GM12878 (cell line): ENCODE measurements around the gene MAGI3. TPM values are rescaled to one million over a fixed set of nuclear protein-coding genes. Genes with fewer than 3 reads are reported as not detected.

ENCODE experiments used
- ATAC-seq: fragments of 200-7000 bp; cut with Tn5 transposase; 3 replicates; pipeline ENCODE4 v1.9.1; 2020; ENCODE audit warnings: mild to moderate bottlenecking, moderate library complexity
- BruUV-seq: library from RNA; stranded (reverse); fragments of 400-500 nt; replicated peaks from 2 replicates; lab custom pipeline; 2021; lab: Mats Ljungman, UMichigan
- CTCF ChIA-PET: fragments of 300-600 bp; sonication (Branson Sonifier 250); formaldehyde crosslinking; extraction: SDS; loops from one replicate; lab custom pipeline; 2021; ENCODE audit warnings: inconsistent platforms; lab: Yijun Ruan, JAX
- POLR2A ChIA-PET: fragments of 350-600 bp; formaldehyde crosslinking; extraction: SDS; loops from one replicate; lab custom pipeline; 2021; ENCODE audit warnings: inconsistent platforms; lab: Charles Lee
- RAD21 ChIA-PET: fragments of 300-600 bp; sonication (Branson Sonifier 250); formaldehyde crosslinking; loops from one replicate; lab custom pipeline; 2023; ENCODE audit warnings: antibody characterized with exemption; ENCODE audit not compliant: unreplicated experiment; lab: Charles Lee
- SMC1A ChIA-PET: fragments of 300-600 bp; sonication (Branson Sonifier 250); formaldehyde crosslinking; loops from one replicate; lab custom pipeline; 2023; ENCODE audit not compliant: unreplicated experiment, uncharacterized antibody; lab: Charles Lee
- DNase-seq: peaks from one replicate; pipeline ENCODE4 v3.0.0-alpha.2; 2011; ENCODE audit warnings: low read depth, low spot score
- FAIRE-seq: peaks from 3 replicates; lab custom pipeline; 2011; peaks lifted over from hg19 to GRCh38; lab: Jason Lieb, UNC
- H2AFZ ChIP-seq: 2 replicates; pipeline ENCODE4 v1.6.0; 2011; ENCODE audit warnings: low read depth, low read length, control low read depth; ENCODE audit not compliant: control insufficient read depth
- H3K27ac ChIP-seq: 2 replicates; pipeline ENCODE4 v1.5.1; 2011; ENCODE audit warnings: control low read depth; ENCODE audit not compliant: control insufficient read depth, insufficient read depth
- H3K27me3 ChIP-seq, 2 experiments: replicated peaks in 1 of 2; 2 replicates each; pipeline versions ENCODE4 v1.6.0 to v1.6.1; 2011; ENCODE audit warnings: low read length in 1 of 2; ENCODE audit not compliant: control insufficient read depth in 2 of 2, insufficient read depth in 2 of 2
- H3K36me3 ChIP-seq, 2 experiments: 2 replicates each; pipeline ENCODE4 v1.5.1; 2011; ENCODE audit warnings: low read length in 1 of 2; ENCODE audit not compliant: control insufficient read depth in 2 of 2, insufficient read depth in 2 of 2
- H3K4me1 ChIP-seq: 2 replicates; pipeline ENCODE4 v1.6.1; 2011; ENCODE audit warnings: mild to moderate bottlenecking, low read length, moderate library complexity, mixed read lengths; ENCODE audit not compliant: control insufficient read depth, insufficient read depth
- H3K4me2 ChIP-seq: 2 replicates; pipeline ENCODE4 v1.6.0; 2011; ENCODE audit warnings: control low read depth; ENCODE audit not compliant: control insufficient read depth, insufficient read depth
- H3K4me3 ChIP-seq: fragments of 200-600 bp; sonication (generic); 2 replicates; pipeline ENCODE4 v1.5.1; 2016
- H3K79me2 ChIP-seq: 2 replicates; pipeline ENCODE4 v1.6.0; 2011; ENCODE audit warnings: low read length; ENCODE audit not compliant: control insufficient read depth, insufficient read depth
- H3K9ac ChIP-seq: 2 replicates; pipeline ENCODE4 v1.8.0; 2011; ENCODE audit warnings: low read length, control low read depth, mixed read lengths; ENCODE audit not compliant: control insufficient read depth, insufficient read depth
- H3K9me3 ChIP-seq: replicated peaks from 3 replicates; pipeline ENCODE4 v1.5.1; 2011; ENCODE audit warnings: mild to moderate bottlenecking, low read length; ENCODE audit not compliant: control insufficient read depth, insufficient read depth
- H4K20me1 ChIP-seq: 2 replicates; pipeline ENCODE4 v1.6.0; 2011; ENCODE audit not compliant: control insufficient read depth, insufficient read depth
- ASH2L ChIP-seq: fragments of 300-600, 200-600 bp; sonication (generic); IDR thresholded peaks from 2 replicates; pipeline ENCODE4 v1.6.1; 2017; ENCODE audit warnings: low read depth, mild to moderate bottlenecking, borderline replicate concordance
- CBFB ChIP-seq: IDR thresholded peaks from 2 replicates; pipeline ENCODE4 v1.6.1; 2016; ENCODE audit warnings: antibody characterized with exemption, low read depth
- CBX5 ChIP-seq: sonication (generic); IDR thresholded peaks from 2 replicates; pipeline ENCODE4 v1.6.1; 2016; ENCODE audit warnings: low read depth, moderate library complexity, mild to moderate bottlenecking, inconsistent platforms
- EP300 ChIP-seq, 2 experiments: fragments of 150-350 bp in 1 of 2; IDR thresholded peaks; 2 replicates each; pipeline ENCODE4 v1.6.1; 2011 to 2012; ENCODE audit warnings: low read depth in 2 of 2, low read length in 2 of 2, borderline replicate concordance in 1 of 2, improper control_type of control experiment in 1 of 2, inconsistent platforms in 1 of 2; ENCODE audit not compliant: control insufficient read depth in 1 of 2
- MAX ChIP-seq: IDR thresholded peaks from 2 replicates; pipeline ENCODE4 v1.6.1; 2012; ENCODE audit warnings: low read depth, low read length, improper control_type of control experiment
- MLLT1 ChIP-seq: fragments of 450-650 bp; IDR thresholded peaks from 2 replicates; pipeline ENCODE4 v1.6.1; 2016; ENCODE audit warnings: mild to moderate bottlenecking
- NR2F1 ChIP-seq: fragments of 450-650 bp; conservative IDR thresholded peaks from 2 replicates; pipeline ENCODE4 v1.6.1; 2017; ENCODE audit warnings: mild to moderate bottlenecking
- SIX5 ChIP-seq: IDR thresholded peaks from 2 replicates; pipeline ENCODE4 v1.6.1; 2011; ENCODE audit warnings: mild to moderate bottlenecking, low read depth, low read length, moderate library complexity; ENCODE audit not compliant: severe bottlenecking
- SREBF1 ChIP-seq: IDR thresholded peaks from 2 replicates; pipeline ENCODE4 v1.6.1; 2012; ENCODE audit warnings: mild to moderate bottlenecking, low read length
- SUZ12 ChIP-seq: fragments of 200-600 bp; sonication (generic); IDR thresholded peaks from one replicate; pipeline ENCODE4 v1.6.1; 2018; ENCODE audit warnings: antibody characterized with exemption, mild to moderate bottlenecking; ENCODE audit not compliant: unreplicated experiment
- TARDBP ChIP-seq: IDR thresholded peaks from 2 replicates; pipeline ENCODE4 v1.6.1; 2016; ENCODE audit warnings: borderline replicate concordance
- ZBTB40 ChIP-seq: fragments of 450-650 bp; IDR thresholded peaks from 2 replicates; pipeline ENCODE4 v1.6.1; 2016; ENCODE audit warnings: mild to moderate bottlenecking, moderate library complexity, borderline replicate concordance
- ZNF274 ChIP-seq: IDR thresholded peaks from one replicate; pipeline ENCODE4 v1.8.0; 2011; ENCODE audit not compliant: insufficient read length, insufficient read depth
- WGBS: methylation state at CpG from one replicate; pipeline ENCODE4 v1.1.6; 2016; ENCODE audit warnings: low lambda C conversion rate; ENCODE audit not compliant: insufficient replicate concordance, insufficient coverage; ENCODE audit errors: missing lambda C conversion rate; 5-methylcytosine and 5-hydroxymethylcytosine counted together
- in situ Hi-C: fragments of 300-500 bp; cut with MboI; formaldehyde crosslinking; loops from 9 replicates; pipeline ENCODE4 v1.14.3; 2018; ENCODE audit warnings: mixed read lengths
- intact Hi-C: fragments of 100-400 bp; cut with micrococcal nuclease; formaldehyde crosslinking; loops from one replicate; pipeline ENCODE4 v1.14.2; 2022; ENCODE audit not compliant: unreplicated experiment
- polyA plus RNA-seq, 11 experiments: library from polyadenylated mRNA; depleted of rRNA in 4 of 11; unstranded in 6 of 11; stranded (reverse) in 5 of 11; fragments of >200 nt; fragmentation: Nextera tagmentation in 4 of 11; fragmentation: Illumina TruSeq in 1 of 11; extraction: Ambion mirVana in 4 of 11; extraction: Trizol in 1 of 11; gene quantifications; 1 replicate in 1 of 11; 2 replicates in 10 of 11; pipeline versions ENCODE4 v1.2.1 to v1.2.3, GENCODE V29; 2011 to 2016; ENCODE audit warnings: inconsistent platforms in 2 of 11, missing spikeins in 2 of 11, low read depth in 1 of 11
- total RNA-seq, 4 experiments: library from RNA; depleted of rRNA in 3 of 4; stranded (reverse); fragments of >200 nt in 3 of 4; fragmentation: Illumina TruSeq in 1 of 4; extraction: Trizol in 1 of 4; gene quantifications; 2 replicates each; pipeline versions ENCODE4 v1.2.1 to v1.2.3, GENCODE V29; 2013 to 2021
- TF ChIP-seq, protein P1 (sequence below): fragments of 450-650 bp; conservative IDR thresholded peaks from 2 replicates; pipeline ENCODE4 v1.6.1; 2017; ENCODE audit warnings: mild to moderate bottlenecking, moderate library complexity
- TF ChIP-seq, protein P2 (sequence below): fragments of 450-650 bp; IDR thresholded peaks from 2 replicates; pipeline ENCODE4 v1.6.1; 2017; ENCODE audit warnings: borderline replicate concordance

The MAGI3 gene
- total and polyA plus RNA-seq, 10 of the 15 experiments (the other 5 are each of a cell fraction or from before 2014, with no cell fraction given): 0.17 to 0.65 (median 0.32) TPM

DNA sequence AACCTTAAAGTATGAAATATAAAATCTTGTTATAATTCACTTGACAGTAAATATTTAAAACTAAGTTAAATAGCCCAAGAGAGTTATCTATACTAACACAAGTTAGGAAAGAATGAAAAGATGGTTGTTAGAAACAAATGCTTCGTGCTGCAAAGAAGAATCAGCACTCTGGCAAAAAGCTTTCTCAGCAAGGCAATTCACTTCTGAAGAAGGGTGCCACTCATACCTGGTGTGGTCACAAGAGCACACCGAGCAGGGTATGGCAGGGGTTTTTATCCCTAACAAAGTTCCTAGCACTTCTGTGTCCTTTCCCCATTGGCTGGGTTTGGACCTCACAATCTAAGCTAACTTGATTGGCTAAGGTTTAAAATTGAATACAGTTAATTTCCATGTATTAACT lies 121.0 kb downstream of the MAGI3 start (continued):
- TF ChIP-seq ZBTB40 (no peak), CBX5 (no peak), MLLT1 (no peak), SUZ12 (no peak), EP300 (IDR thresholded peaks at IDR 0.05; ENCODE audit: borderline replicate concordance in 1 of 2, control insufficient read depth in 1 of 2, low read depth in 2 of 2, low read length in 2 of 2) (no peak), SIX5 (no peak), NR2F1 (no peak)

DNA sequence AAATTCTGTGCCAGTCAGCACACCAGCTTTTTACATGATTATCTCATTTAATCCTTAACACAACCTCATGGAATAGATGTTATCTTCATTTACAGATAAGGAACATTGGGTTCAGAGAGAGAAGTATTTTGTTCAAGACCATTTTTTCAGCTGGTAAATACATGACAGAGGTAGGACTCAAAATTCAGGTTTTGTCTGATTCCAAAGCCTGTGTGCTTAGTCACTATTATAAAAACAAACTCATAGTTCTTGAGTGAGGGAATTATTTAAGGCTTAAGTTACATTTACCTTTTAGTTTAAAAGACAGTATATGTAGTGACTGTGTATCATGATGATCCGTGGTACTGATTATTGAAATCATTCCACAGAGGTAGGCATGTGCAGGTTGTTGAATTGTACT lies 125.2 kb downstream of the MAGI3 start:
- FAIRE-seq (no peak), DNase-seq (no peak), ATAC-seq (no peak)
- intact Hi-C loops (no loop called here), in situ Hi-C loops (no loop called here)
- CTCF ChIA-PET: no interaction called here
- BruUV-seq: no TSS peak
- H3K9me3 ChIP-seq: peaks cover 1% of the 10 kb centered on the region; the same call in 1 of the 3 replicates
- WGBS: 0% methylated on average over 1 of the region's 1 CpG
- H2AFZ ChIP-seq: no peak overlapping the region
- H3K27ac ChIP-seq: no peak overlapping the region
- H3K4me2 ChIP-seq: no peak overlapping the region
- H3K79me2 ChIP-seq: no peaks in the 10 kb centered on the region
- RAD21 ChIA-PET: no interaction called here
- no peaks in the 10 kb centered on the region for H3K27me3 ChIP-seq
- H3K9ac ChIP-seq: no peak overlapping the region
- no peaks in the 10 kb centered on the region for H4K20me1 ChIP-seq
- POLR2A ChIA-PET: no interaction called here
- no peak overlapping the region for H3K4me3 ChIP-seq
- SMC1A ChIA-PET: no interaction called here
- H3K36me3 ChIP-seq: no peaks in the 10 kb centered on the region
- H3K4me1 ChIP-seq: no peaks in the 10 kb centered on the region
- TF ChIP-seq CBFB: no peak
- TF ChIP-seq, protein P1, sequence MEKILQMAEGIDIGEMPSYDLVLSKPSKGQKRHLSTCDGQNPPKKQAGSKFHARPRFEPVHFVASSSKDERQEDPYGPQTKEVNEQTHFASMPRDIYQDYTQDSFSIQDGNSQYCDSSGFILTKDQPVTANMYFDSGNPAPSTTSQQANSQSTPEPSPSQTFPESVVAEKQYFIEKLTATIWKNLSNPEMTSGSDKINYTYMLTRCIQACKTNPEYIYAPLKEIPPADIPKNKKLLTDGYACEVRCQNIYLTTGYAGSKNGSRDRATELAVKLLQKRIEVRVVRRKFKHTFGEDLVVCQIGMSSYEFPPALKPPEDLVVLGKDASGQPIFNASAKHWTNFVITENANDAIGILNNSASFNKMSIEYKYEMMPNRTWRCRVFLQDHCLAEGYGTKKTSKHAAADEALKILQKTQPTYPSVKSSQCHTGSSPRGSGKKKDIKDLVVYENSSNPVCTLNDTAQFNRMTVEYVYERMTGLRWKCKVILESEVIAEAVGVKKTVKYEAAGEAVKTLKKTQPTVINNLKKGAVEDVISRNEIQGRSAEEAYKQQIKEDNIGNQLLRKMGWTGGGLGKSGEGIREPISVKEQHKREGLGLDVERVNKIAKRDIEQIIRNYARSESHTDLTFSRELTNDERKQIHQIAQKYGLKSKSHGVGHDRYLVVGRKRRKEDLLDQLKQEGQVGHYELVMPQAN: no peak
- TF ChIP-seq, protein P2, sequence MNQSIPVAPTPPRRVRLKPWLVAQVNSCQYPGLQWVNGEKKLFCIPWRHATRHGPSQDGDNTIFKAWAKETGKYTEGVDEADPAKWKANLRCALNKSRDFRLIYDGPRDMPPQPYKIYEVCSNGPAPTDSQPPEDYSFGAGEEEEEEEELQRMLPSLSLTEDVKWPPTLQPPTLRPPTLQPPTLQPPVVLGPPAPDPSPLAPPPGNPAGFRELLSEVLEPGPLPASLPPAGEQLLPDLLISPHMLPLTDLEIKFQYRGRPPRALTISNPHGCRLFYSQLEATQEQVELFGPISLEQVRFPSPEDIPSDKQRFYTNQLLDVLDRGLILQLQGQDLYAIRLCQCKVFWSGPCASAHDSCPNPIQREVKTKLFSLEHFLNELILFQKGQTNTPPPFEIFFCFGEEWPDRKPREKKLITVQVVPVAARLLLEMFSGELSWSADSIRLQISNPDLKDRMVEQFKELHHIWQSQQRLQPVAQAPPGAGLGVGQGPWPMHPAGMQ: no peak
- TF ChIP-seq TARDBP: no peak
- TF ChIP-seq MAX: no peak
- TF ChIP-seq ASH2L: no peak
- no peak for TF ChIP-seq ZNF274
- no peak for TF ChIP-seq SREBF1
